Measurements from ENCODE around the gene PDZD8. TPM values are rescaled to one million over a fixed set of nuclear protein-coding genes. Genes with fewer than 3 reads are reported as not detected.

PDZD8 gene, protein sequence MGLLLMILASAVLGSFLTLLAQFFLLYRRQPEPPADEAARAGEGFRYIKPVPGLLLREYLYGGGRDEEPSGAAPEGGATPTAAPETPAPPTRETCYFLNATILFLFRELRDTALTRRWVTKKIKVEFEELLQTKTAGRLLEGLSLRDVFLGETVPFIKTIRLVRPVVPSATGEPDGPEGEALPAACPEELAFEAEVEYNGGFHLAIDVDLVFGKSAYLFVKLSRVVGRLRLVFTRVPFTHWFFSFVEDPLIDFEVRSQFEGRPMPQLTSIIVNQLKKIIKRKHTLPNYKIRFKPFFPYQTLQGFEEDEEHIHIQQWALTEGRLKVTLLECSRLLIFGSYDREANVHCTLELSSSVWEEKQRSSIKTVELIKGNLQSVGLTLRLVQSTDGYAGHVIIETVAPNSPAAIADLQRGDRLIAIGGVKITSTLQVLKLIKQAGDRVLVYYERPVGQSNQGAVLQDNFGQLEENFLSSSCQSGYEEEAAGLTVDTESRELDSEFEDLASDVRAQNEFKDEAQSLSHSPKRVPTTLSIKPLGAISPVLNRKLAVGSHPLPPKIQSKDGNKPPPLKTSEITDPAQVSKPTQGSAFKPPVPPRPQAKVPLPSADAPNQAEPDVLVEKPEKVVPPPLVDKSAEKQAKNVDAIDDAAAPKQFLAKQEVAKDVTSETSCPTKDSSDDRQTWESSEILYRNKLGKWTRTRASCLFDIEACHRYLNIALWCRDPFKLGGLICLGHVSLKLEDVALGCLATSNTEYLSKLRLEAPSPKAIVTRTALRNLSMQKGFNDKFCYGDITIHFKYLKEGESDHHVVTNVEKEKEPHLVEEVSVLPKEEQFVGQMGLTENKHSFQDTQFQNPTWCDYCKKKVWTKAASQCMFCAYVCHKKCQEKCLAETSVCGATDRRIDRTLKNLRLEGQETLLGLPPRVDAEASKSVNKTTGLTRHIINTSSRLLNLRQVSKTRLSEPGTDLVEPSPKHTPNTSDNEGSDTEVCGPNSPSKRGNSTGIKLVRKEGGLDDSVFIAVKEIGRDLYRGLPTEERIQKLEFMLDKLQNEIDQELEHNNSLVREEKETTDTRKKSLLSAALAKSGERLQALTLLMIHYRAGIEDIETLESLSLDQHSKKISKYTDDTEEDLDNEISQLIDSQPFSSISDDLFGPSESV
- 10 to 100 TPM; 13.6 to 15.8 TPM for total RNA-seq

DNA sequence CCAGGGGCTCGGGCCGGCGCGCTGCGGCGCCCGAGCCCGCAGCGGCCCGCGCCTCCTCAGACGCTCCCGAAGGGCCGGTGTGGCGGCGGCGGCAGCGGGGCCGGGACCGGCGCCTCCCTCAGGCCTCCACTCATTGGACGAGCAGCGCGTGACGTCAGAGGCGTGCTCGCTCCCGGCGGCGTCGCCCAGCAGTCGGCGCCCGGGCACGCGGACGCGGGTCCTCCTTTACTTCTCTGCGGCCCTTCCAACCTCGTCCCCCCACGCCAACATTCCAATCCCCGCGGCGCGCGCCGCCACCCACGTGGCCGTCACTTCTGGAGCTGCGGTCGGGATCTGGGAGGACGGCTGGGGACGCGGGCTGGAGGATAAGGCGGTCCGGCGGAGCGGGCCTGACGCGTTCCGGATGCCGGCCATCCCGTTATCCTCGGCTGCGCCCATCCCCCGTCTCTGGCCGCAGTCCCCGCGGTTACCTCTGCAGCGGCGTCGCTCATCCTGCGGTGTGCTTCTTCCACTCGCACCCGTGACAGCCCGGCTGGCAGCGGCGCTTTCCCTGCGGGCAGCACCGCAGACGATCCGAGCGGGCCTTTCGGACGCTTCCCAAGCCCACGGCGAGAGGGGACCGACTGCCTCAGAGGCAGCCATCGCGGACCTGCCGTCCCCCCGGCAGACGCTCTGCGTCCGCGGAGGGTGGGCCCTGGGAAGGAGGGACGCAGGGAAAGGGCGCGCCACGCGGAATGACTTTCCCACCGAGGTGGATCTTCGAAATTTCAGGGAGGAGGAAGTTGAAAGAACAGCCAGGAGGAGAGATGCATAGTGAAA lies at the start of gene PDZD8:
PDZD8 (minus strand) TSS at position 81 of the 819 bp plus-strand sequence. CDS start 213 bp downstream, outside the sequence.
- Mint-ChIP-seq H3K4me1 (ENCODE audit: low read depth) (peaks cover 19% of the 10 kb centered on the region), H3K9me3 (no peaks in the 10 kb centered on the region), H3K27ac (peak within 1 kb of the TSS; percentile 68), H3K36me3 (ENCODE audit: low read depth) (peaks cover 7% of the 10 kb centered on the region), H3K4me3 (peak within 1 kb of the TSS; percentile 94), H3K27me3 (ENCODE audit: low read depth) (peaks cover 18% of the 10 kb centered on the region)
- intact Hi-C loops (cut with micrococcal nuclease): loop anchor here (1.0 to 5.0 kb wide), 5 partner anchors 10 to 1380 kb away; partner anchors contain the start of genes EMX2, FAM204A and RAB11FIP2
- CTCF ChIA-PET: no interaction called here
- DNase-seq: peak; percentile 85

- CTCF ChIA-PET: interaction anchor here (0.6 kb wide), 1 partner anchor 1905 kb away, joined by 3 read pairs; no protein-coding TSS in a partner anchor
- no peak overlapping the region for H3K4me3 Mint-ChIP-seq
- intact Hi-C loops (cut with micrococcal nuclease): no loop called here
Measured at GRCh38 chr10:117424171-117424570, 48.9 kb upstream of the PDZD8 start.

GRCh38 chr10:117421985-117422384 lies 46.7 kb upstream of the PDZD8 start:
- CTCF ChIA-PET: no interaction called here
- intact Hi-C loops (cut with micrococcal nuclease): no loop called here
- H3K27ac Mint-ChIP-seq: no peak overlapping the region
- no peaks in the 10 kb centered on the region for H3K4me1 Mint-ChIP-seq (ENCODE audit: low read depth)
- no peak overlapping the region for H3K4me3 Mint-ChIP-seq
- peaks cover 7% of the 10 kb centered on the region for H3K27me3 Mint-ChIP-seq (ENCODE audit: low read depth)
- no peaks in the 10 kb centered on the region for H3K36me3 Mint-ChIP-seq (ENCODE audit: low read depth)
- DNase-seq: no peak
- H3K9me3 Mint-ChIP-seq: peaks cover 4% of the 10 kb centered on the region

More at GRCh38 chr10:117424171-117424570, 48.9 kb upstream of the PDZD8 start:
- Mint-ChIP-seq H3K4me1 (ENCODE audit: low read depth) (no peaks in the 10 kb centered on the region), H3K27ac (no peak overlapping the region), H3K9me3 (peaks cover 4% of the 10 kb centered on the region), H3K36me3 (ENCODE audit: low read depth) (no peaks in the 10 kb centered on the region), H3K27me3 (ENCODE audit: low read depth) (peaks cover 5% of the 10 kb centered on the region)
- no peak for DNase-seq

- H3K27ac Mint-ChIP-seq: no peak overlapping the region
- peaks cover 7% of the 10 kb centered on the region for H3K27me3 Mint-ChIP-seq (ENCODE audit: low read depth)
- CTCF ChIA-PET: no interaction called here
- peaks cover 4% of the 10 kb centered on the region for H3K9me3 Mint-ChIP-seq
- H3K4me3 Mint-ChIP-seq: no peak overlapping the region
- intact Hi-C loops (cut with micrococcal nuclease): no loop called here
- DNase-seq: no peak
- H3K4me1 Mint-ChIP-seq (ENCODE audit: low read depth): no peaks in the 10 kb centered on the region
- H3K36me3 Mint-ChIP-seq (ENCODE audit: low read depth): no peaks in the 10 kb centered on the region
Measured at GRCh38 chr10:117420768-117421167, 45.5 kb upstream of the PDZD8 start.

GRCh38 chr10:117419921-117420320 lies 44.7 kb upstream of the PDZD8 start:
- CTCF ChIA-PET: no interaction called here
- no peaks in the 10 kb centered on the region for H3K36me3 Mint-ChIP-seq (ENCODE audit: low read depth)
- no peak for DNase-seq

GRCh38 chr10:117419159-117419558 lies 43.9 kb upstream of the PDZD8 start:
- Mint-ChIP-seq H3K36me3 (ENCODE audit: low read depth) (no peaks in the 10 kb centered on the region), H3K4me1 (ENCODE audit: low read depth) (no peaks in the 10 kb centered on the region), H3K27ac (no peak overlapping the region), H3K4me3 (no peak overlapping the region), H3K27me3 (ENCODE audit: low read depth) (peaks cover 7% of the 10 kb centered on the region), H3K9me3 (peaks cover 4% of the 10 kb centered on the region)
- CTCF ChIA-PET: interaction anchor here (0.6 kb wide), 1 partner anchor 88 kb away, joined by 3 read pairs; no protein-coding TSS in a partner anchor
- no peak for DNase-seq
- intact Hi-C loops (cut with micrococcal nuclease): no loop called here

More at GRCh38 chr10:117419921-117420320, 44.7 kb upstream of the PDZD8 start:
- no peak overlapping the region for H3K27ac Mint-ChIP-seq
- peaks cover 4% of the 10 kb centered on the region for H3K9me3 Mint-ChIP-seq
- H3K4me3 Mint-ChIP-seq: no peak overlapping the region
- no peaks in the 10 kb centered on the region for H3K4me1 Mint-ChIP-seq (ENCODE audit: low read depth)
- peaks cover 7% of the 10 kb centered on the region for H3K27me3 Mint-ChIP-seq (ENCODE audit: low read depth)
- intact Hi-C loops (cut with micrococcal nuclease): no loop called here

GRCh38 chr10:117418121-117418520 lies 42.9 kb upstream of the PDZD8 start:
- Mint-ChIP-seq H3K9me3 (peaks cover 4% of the 10 kb centered on the region), H3K27ac (no peak overlapping the region), H3K36me3 (ENCODE audit: low read depth) (no peaks in the 10 kb centered on the region), H3K4me1 (ENCODE audit: low read depth) (no peaks in the 10 kb centered on the region), H3K27me3 (ENCODE audit: low read depth) (peaks cover 4% of the 10 kb centered on the region), H3K4me3 (no peak overlapping the region)
- intact Hi-C loops (cut with micrococcal nuclease): no loop called here
- no peak for DNase-seq
- CTCF ChIA-PET: no interaction called here

DNA sequence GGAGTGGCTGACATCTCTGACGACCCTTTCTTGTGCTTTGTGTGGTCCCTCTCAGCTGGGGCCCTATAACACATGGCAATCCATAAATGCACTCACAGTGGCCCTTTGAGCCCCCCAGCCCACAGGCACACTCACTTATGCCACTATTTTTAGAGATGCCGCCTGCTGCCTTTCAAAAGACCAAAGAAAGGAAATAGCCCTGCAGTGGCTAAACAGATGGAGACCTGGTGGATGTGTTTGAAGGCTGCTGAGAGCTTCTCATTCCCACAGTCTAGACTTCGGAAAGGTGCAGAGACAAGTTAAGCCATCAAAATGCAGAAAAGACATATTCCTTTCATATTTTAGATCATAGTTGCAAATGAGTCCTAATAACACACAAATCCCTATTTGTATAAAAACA lies 42.0 kb upstream of the PDZD8 start:
- Mint-ChIP-seq H3K27ac (no peak overlapping the region), H3K36me3 (ENCODE audit: low read depth) (no peaks in the 10 kb centered on the region), H3K27me3 (ENCODE audit: low read depth) (peaks cover 10% of the 10 kb centered on the region), H3K9me3 (peaks cover 4% of the 10 kb centered on the region), H3K4me1 (ENCODE audit: low read depth) (no peaks in the 10 kb centered on the region), H3K4me3 (no peak overlapping the region)
- intact Hi-C loops (cut with micrococcal nuclease): no loop called here
- DNase-seq: no peak
- CTCF ChIA-PET: no interaction called here

DNA sequence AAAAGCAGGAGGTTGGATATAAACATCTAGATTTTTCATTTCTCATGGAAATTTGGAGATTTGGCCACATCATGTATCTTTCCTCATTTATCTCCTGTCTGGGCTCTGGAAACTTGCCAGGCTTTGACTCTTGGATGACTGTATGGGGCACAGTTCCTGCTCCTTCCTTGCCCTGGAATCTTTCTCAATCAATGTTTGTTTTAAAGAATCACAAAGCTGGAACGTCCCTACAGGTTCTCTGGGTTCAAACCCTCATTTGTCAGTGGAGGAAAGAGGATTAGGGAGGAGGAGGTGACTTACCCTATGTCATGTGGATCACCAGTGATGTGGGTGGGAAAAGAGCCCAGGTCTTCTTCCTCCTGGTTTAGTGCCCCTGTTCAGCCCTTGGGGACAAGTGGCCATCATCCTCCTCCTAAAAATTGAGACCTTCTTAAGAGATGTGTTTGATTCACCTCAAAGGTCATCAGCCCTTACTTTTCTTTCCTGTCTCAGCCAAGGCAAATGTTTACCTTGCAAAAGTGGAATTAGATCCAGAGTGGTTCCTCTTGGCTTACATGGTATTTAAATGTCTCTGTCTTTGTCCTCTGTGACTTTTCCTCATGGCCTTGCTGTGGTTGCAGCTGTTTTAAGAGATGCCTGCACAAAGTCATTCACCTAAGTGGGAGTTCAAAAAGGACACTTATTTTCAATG lies 38.8 kb upstream of the PDZD8 start:
- Mint-ChIP-seq H3K4me3 (no peak overlapping the region), H3K4me1 (ENCODE audit: low read depth) (no peaks in the 10 kb centered on the region), H3K27me3 (ENCODE audit: low read depth) (peaks cover 9% of the 10 kb centered on the region), H3K36me3 (ENCODE audit: low read depth) (no peaks in the 10 kb centered on the region), H3K9me3 (no peaks in the 10 kb centered on the region), H3K27ac (no peak overlapping the region)
- no peak for DNase-seq
- intact Hi-C loops (cut with micrococcal nuclease): no loop called here
- CTCF ChIA-PET: interaction anchor here (0.6 kb wide), 1 partner anchor 347 kb away, joined by 3 read pairs; no protein-coding TSS in a partner anchor

DNA sequence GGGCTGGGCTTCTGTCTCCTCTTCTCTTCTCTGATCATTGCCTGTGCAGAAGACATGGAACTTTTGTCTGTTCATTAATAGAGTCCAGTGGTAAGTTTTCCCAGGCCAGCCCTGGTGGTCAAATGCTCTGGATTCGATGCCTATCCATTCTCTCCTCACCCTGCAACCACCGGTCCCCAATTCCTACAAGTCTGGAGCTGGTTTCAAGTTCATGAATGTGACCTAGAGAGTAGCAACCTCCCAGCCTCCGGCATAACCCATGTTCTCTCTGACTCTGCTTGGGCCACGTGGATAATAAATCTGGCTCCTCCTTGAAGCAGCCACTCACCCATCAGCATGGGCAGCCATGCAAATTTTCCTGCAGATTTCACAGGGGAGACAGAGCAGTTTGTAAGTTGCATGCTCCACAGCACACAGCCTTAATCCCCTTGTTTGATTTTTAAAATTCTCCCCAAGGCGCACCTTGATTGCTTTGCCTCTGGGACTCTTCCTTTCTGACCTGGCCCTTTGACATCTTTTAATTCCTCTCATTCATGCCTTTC lies 37.3 kb upstream of the PDZD8 start:
- no peaks in the 10 kb centered on the region for H3K36me3 Mint-ChIP-seq (ENCODE audit: low read depth)
- no peak overlapping the region for H3K27ac Mint-ChIP-seq
- H3K9me3 Mint-ChIP-seq: no peaks in the 10 kb centered on the region
- H3K4me1 Mint-ChIP-seq (ENCODE audit: low read depth): no peaks in the 10 kb centered on the region
- CTCF ChIA-PET: interaction anchor here (1.0 kb wide), 1 partner anchor 83 kb away, joined by 3 read pairs; no protein-coding TSS in a partner anchor
- H3K27me3 Mint-ChIP-seq (ENCODE audit: low read depth): peaks cover 7% of the 10 kb centered on the region
- intact Hi-C loops (cut with micrococcal nuclease): no loop called here
- DNase-seq: no peak
- H3K4me3 Mint-ChIP-seq: no peak overlapping the region
